Tibial nerve (tissue), 3 donors: ENCODE data around the gene TRPM2.

Experiments used
- POLR2A ChIP-seq, 2 donors: fragments of 450-650 bp; IDR thresholded peaks; one replicate each; pipeline ENCODE4 v1.6.1; 2017; ENCODE audit warnings: antibody characterized with exemption in 2 of 2, mild to moderate bottlenecking in 2 of 2, moderate library complexity in 2 of 2
- TF ChIP-seq, protein P1 (sequence below), 5 experiments: fragments of 200-600 bp in 3 of 5; fragments of 450-650 bp in 2 of 5; sonication (generic) in 3 of 5; IDR thresholded peaks; one replicate each; pipeline ENCODE4 v1.5.1; 2016 to 2019; ENCODE audit warnings: antibody characterized with exemption in 5 of 5, mild to moderate bottlenecking in 3 of 5, moderate library complexity in 2 of 5

DNA sequence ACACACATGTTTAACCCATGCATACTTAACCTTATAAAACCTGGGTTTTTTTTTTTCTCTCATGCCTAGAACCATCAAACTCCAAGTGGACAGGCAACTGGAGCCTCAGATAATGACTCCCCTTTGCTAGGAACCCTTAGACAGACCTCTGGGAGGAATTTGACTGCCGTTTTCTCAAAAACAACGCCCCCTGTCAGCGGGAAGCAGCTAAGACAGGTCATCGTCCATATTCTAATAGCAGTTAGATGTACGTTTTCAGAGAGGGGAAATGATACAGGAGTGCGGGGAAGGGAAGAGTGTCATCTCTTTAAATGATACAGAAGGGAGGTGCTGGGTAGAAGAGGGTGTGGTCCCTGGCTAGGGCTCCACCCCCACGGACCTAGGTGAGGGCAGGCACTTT, 136.5 kb downstream of the TRPM2 start:
- TF ChIP-seq, protein P1, sequence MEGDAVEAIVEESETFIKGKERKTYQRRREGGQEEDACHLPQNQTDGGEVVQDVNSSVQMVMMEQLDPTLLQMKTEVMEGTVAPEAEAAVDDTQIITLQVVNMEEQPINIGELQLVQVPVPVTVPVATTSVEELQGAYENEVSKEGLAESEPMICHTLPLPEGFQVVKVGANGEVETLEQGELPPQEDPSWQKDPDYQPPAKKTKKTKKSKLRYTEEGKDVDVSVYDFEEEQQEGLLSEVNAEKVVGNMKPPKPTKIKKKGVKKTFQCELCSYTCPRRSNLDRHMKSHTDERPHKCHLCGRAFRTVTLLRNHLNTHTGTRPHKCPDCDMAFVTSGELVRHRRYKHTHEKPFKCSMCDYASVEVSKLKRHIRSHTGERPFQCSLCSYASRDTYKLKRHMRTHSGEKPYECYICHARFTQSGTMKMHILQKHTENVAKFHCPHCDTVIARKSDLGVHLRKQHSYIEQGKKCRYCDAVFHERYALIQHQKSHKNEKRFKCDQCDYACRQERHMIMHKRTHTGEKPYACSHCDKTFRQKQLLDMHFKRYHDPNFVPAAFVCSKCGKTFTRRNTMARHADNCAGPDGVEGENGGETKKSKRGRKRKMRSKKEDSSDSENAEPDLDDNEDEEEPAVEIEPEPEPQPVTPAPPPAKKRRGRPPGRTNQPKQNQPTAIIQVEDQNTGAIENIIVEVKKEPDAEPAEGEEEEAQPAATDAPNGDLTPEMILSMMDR (IDR thresholded peaks at IDR 0.05): no peak
- TF ChIP-seq POLR2A (IDR thresholded peaks at IDR 0.05): no peak
